Stimulated activated CD8-positive, alpha-beta memory T cell treated with anti-CD3 and anti-CD28 coated beads, Interleukin-15, amount 100 ng/mL, for 1 hour (primary cell): ENCODE results near the gene COA3.
"Not testable (repeated sequence)": the region's sequence is repeated elsewhere in the genome, so short reads cannot be mapped to it uniquely, and the experiment has no call there.

Experiments used
- DNase-seq: peaks from one replicate; pipeline ENCODE4 v3.0.0-alpha.2; 2020; ENCODE audit warnings: low read depth

Gene COA3

GRCh38 chr17:42781639-42782165 lies 16.8 kb downstream of the COA3 start:
- DNase-seq = no peak

- no peak for DNase-seq
These were observed 17.5 kb downstream of the COA3 start for GRCh38 chr17:42780851-42781638.

DNA sequence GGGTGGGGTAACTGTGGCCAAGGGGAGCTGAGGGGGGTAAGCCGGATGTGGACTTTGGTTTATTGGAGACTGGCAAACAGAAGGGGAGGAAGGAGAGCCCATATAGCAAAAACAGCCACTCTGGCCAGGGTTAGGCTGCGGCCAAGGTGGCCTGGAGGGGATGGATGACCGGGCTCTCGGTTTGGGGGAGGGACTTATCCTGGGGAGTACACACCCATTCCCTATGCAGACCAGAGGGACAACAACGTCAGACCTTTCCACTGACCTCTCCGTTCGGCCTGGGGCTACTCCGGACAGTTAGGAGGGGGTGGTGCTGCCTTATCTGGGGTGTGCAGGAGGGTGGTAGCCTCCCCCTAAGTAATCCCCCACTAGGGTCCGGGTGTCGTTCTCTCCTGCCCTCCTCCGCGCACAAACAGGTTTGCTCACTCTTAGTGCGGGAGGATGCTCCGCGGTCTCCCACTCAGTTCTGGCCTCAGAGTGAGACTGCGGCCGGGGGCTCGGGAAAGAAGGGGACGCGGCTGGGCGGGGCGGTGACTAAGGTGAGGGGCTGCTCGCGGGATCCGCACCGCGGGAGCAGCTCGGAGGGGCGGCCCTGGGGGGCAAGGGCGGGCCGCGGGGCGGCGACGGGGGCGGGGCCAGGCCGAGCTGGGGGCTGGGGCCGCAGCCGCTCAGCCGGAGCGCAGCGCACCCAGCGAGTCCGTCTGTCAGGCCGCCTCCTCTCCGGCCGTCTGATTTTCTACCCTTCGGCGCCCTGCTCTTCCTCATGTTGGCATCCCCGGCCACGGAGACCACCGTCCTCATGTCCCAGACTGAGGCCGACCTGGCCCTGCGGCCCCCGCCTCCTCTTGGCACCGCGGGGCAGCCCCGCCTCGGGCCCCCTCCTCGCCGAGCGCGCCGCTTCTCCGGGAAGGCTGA lies 18.3 kb downstream of the COA3 start, which contains the start of gene WNK4:
Gene WNK4 (plus strand): TSS at position 675 of the 915 bp plus-strand sequence. CDS start 89 bp downstream, at position 764.
- DNase-seq = no peak

- DNase-seq = no peak
These were observed 19.1 kb downstream of the COA3 start for GRCh38 chr17:42779304-42779935.

GRCh38 chr17:42778570-42778969 lies 19.9 kb downstream of the COA3 start:
- no peak for DNase-seq

DNA sequence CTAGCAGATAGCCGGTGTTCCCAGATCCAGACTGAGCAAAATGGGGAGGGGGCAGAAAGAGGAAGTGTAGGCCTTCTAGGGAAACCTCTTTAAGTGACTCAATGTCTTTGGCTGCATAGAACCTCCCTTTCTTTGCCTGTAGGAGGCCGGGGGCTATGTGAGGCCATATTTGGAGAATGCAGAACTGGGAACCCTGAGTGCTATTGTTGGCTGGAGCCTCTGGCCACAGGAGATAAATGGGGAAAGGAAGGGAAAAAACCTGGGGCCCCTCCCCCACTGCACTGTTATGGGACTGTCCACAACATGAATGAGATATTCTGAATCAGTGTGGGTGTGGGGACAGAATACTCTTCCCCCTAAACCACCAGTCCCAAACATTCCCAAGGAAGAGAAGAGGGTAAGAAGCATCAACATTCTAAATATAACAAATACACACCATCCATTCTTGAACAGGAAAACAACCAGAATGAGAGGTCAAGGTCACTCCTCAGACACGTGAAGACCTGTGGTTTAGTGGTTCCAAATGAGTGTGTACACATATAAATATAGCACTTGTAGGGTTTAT lies 22.9 kb downstream of the COA3 start:
- DNase-seq = no peak

DNA sequence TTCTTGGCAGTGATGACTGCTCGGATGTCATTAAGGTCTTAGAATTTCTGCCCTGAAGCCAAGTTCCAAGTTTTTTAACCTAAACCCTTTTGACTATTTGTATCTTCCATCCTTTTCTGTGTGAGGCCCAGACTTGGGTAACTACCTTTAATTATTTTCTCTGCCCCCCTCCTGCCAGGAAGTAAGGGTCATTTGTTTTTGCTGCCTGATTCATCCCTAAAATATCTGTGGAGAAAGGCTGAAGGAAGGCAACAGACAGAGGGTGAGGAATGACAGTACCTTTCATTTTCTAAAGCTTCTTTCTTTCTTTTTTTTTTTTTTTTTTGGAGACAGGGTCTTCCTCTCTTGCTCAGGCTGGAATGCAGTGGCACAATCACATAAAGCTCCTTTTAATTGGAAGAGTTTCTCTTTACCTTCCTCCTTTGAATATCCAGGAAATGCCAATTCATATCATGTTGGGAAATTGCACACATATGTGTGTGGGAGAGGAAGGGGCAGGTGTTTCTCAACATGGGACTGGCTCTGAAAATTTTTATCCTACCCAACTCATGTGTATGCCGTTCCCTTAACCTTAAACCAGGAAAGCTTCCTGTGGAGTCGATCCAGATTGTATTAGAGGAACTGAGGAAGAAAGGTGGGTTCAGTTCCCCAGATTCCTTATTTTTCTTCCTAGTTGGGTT lies 24.3 kb downstream of the COA3 start:
- DNase-seq = no peak

- DNase-seq = peak; percentile 53
These were observed 25.0 kb downstream of the COA3 start, which contains the start of gene VPS25 for GRCh38 chr17:42773290-42774035. VPS25 (plus strand) TSS chr17:42773449; CDS start chr17:42773476, 27 bp downstream.

DNA sequence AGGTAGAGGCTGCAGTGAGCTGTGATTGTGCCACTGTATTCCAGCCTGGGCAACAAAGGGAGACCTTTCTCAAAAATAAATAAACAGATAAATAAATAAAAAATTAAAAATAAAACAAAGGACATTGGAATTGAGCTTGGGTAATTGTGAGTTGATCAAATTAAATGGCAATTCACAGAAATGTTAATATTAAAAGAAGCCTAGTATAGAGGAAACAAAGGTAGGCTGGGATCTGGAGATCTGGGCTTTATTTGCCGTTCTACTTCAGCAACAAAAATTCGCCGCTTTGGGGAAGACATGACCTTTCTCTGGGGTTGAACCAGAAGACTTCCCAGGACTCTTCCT lies 25.6 kb downstream of the COA3 start:
- DNase-seq = no peak

- DNase-seq = not testable (repeated sequence)
These were observed 28.5 kb downstream of the COA3 start for GRCh38 chr17:42769964-42770363.

DNA sequence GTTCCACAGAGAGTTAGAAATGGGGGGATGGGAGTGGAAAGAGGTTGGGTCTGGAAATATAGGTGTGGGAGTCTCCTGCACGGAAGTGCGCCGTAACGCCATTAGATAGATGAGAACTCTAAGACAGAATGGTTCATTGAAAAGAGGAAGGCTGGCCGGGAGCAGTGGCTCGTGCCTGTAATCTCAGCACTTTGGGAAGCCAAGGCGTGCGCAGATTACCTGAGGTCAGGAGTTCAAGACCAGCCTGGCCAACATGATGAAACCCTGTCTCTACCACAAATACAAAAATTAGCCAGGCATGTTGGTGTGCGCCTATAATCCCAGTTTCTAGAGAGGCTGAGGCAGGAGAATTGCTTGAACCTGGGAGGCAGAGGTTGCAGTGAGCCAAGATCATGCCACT lies 30.5 kb downstream of the COA3 start:
- not testable (repeated sequence) for DNase-seq

- DNase-seq = no peak
These were observed 31.0 kb downstream of the COA3 start for GRCh38 chr17:42767512-42767911.

DNA sequence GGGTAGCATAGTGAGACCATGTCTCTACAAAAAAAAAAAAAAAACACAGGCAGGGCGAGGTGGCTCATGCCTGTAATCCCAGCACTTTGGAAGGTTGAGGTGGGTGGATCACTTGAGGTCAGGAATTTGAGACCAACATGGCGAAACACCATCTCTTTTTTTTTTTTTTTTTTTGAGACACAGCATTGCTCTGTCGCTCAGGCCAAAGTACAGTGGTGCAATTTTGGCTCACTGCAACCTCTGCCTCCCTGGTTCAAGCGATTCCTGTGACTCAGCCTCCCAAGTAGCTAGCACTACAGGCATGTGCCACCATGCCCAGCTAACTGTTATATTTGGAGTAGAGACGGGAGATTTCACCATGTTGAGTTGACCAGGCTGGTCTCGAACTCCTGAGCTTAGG lies 32.4 kb downstream of the COA3 start:
- DNase-seq = no peak

- no peak for DNase-seq
These were observed 36.9 kb downstream of the COA3 start for GRCh38 chr17:42761638-42762037.

GRCh38 chr17:42760652-42761581 lies 37.6 kb downstream of the COA3 start, which contains the start of gene RAMP2:
RAMP2 (plus strand) TSS chr17:42761227; CDS start chr17:42761262, 35 bp downstream.
- no peak for DNase-seq

GRCh38 chr17:42759982-42760651 lies 38.4 kb downstream of the COA3 start:
- DNase-seq = no peak

DNA sequence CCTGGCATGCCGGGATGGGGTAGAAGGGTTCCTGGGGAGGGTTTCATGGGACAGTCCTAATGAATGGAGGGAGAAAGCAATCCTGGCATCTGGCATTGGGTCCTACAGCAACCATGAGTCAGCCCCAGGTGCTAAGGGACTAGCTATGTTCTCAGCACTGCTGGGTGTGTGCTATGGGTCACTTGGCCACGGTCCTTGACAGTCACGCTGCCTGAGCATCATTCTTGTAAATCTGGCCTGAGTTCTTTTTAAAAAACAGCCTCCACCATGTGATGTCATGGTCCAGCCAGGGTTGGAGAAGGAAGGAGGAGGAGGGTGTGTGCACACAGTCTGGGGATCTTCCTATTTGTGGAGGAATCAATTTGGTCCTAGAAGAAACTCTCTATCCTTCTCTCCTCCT lies 43.7 kb downstream of the COA3 start:
- no peak for DNase-seq

- DNase-seq = no peak
These were observed 46.9 kb downstream of the COA3 start for GRCh38 chr17:42751628-42752027.
